Left colon (tissue), 2 donors: ENCODE data around the gene NOL6. TPM values are rescaled to one million over a fixed set of nuclear protein-coding genes. Genes with fewer than 3 reads are reported as not detected.
"Not testable (repeated sequence)": the region's sequence is repeated elsewhere in the genome, so short reads cannot be mapped to it uniquely, and the experiment has no call there.

Experiments
- ATAC-seq: fragments of 200-7000 bp; cut with Tn5 transposase; one replicate; pipeline ENCODE4 v1.9.1; 2020; ENCODE audit warnings: mild to moderate bottlenecking, moderate library complexity
- DNase-seq, 2 donors: peaks; one replicate each; pipeline ENCODE4 v3.0.0-alpha.2; 2020
- intact Hi-C, 2 donors: fragments of 100-400 bp; cut with DNase I in 1 of 2; cut with micrococcal nuclease in 1 of 2; formaldehyde crosslinking; loops; one replicate each; pipeline versions ENCODE4 v1.11.2 to v1.14.0; 2022; cut with DNase I, micrococcal nuclease
- long read RNA-seq: library from polyadenylated mRNA; unstranded; transcript quantifications from one replicate; pipeline ENCODE4 v2.0.0, GENCODE V29; 2021
- total RNA-seq, 2 donors: library from RNA; stranded (reverse); fragmentation: NEBNext Ultra II Directional; extraction: Animal tissue kit (Norgen Biotek cat#: 25700); gene quantifications; one replicate each; pipeline ENCODE4 v1.2.1, GENCODE V29; 2021
- donor health status: DM: no; HTN: no; CAD: no.
- donor health status: DM: yes; HTN: yes; CAD: no.

Gene NOL6
- total RNA-seq, result 10 to 100 TPM; 14.4 to 20.3 TPM
- long read RNA-seq, partial matches to known transcripts, result 23 of 24 reads
- long read RNA-seq, other reads (novel, unspliced or antisense), result 1 of 24 reads

GRCh38 chr9:33473643-33474352 is at the start of gene NOL6:
TSS of gene NOL6 (minus strand) at chr9:33473924. CDS start at chr9:33473842, 82 bp downstream.
- intact Hi-C loops, result no loop called here
- peak; percentile 99 for ATAC-seq
- peak; percentile 97 to 98 for DNase-seq

- DNase-seq, ATAC-seq, intact Hi-C loops: not testable (repeated sequence)
These were observed 48.1 kb upstream of the NOL6 start for GRCh38 chr9:33521861-33522260.

- DNase-seq, intact Hi-C loops, ATAC-seq: not testable (repeated sequence)
These were observed 44.3 kb upstream of the NOL6 start for GRCh38 chr9:33517934-33518577.

- intact Hi-C loops, result no loop called here
- no peak for DNase-seq
- ATAC-seq, result no peak
These were observed 43.6 kb upstream of the NOL6 start for GRCh38 chr9:33517373-33517772.

- ATAC-seq, intact Hi-C loops, DNase-seq: not testable (repeated sequence)
These were observed 42.7 kb upstream of the NOL6 start for GRCh38 chr9:33516397-33516796.

- ATAC-seq, DNase-seq, intact Hi-C loops: not testable (repeated sequence)
These were observed 41.7 kb upstream of the NOL6 start for GRCh38 chr9:33515342-33515995.

GRCh38 chr9:33512535-33512934 is 38.8 kb upstream of the NOL6 start:
- ATAC-seq, DNase-seq, intact Hi-C loops: not testable (repeated sequence)

GRCh38 chr9:33511184-33511517 is 37.4 kb upstream of the NOL6 start:
- ATAC-seq, DNase-seq, intact Hi-C loops: not testable (repeated sequence)

GRCh38 chr9:33510262-33511183 is 36.8 kb upstream of the NOL6 start:
- ATAC-seq, result peak; percentile 74
- intact Hi-C loops, result no loop called here
- DNase-seq, result peak; percentile 33 to 55

GRCh38 chr9:33506626-33507370 is 33.1 kb upstream of the NOL6 start:
- no peak for ATAC-seq
- no peak for DNase-seq
- intact Hi-C loops, result no loop called here

- intact Hi-C loops, result no loop called here
- DNase-seq (no peak), ATAC-seq (no peak)
These were observed 24.7 kb upstream of the NOL6 start for GRCh38 chr9:33498387-33498786.

GRCh38 chr9:33493819-33494218 is 20.1 kb upstream of the NOL6 start:
- intact Hi-C loops, ATAC-seq, DNase-seq: not testable (repeated sequence)

GRCh38 chr9:33489066-33489465 is 15.3 kb upstream of the NOL6 start:
- no peak for ATAC-seq
- intact Hi-C loops, result no loop called here
- no peak for DNase-seq

GRCh38 chr9:33485312-33485711 is 11.6 kb upstream of the NOL6 start:
- intact Hi-C loops, DNase-seq, ATAC-seq: not testable (repeated sequence)

GRCh38 chr9:33480976-33481375 is 7.3 kb upstream of the NOL6 start:
- DNase-seq (no peak), ATAC-seq (no peak)
- intact Hi-C loops, result no loop called here

GRCh38 chr9:33480106-33480505 is 6.4 kb upstream of the NOL6 start:
- intact Hi-C loops, result no loop called here
- no peak for ATAC-seq

GRCh38 chr9:33476503-33476902 is 2.8 kb upstream of the NOL6 start:
- DNase-seq (no peak), ATAC-seq (no peak)
- intact Hi-C loops, result no loop called here

More at GRCh38 chr9:33480106-33480505, 6.4 kb upstream of the NOL6 start:
- no peak for DNase-seq

GRCh38 chr9:33475357-33475756 is 1.6 kb upstream of the NOL6 start:
- intact Hi-C loops, result no loop called here
- DNase-seq (no peak), ATAC-seq (no peak)
